Cardiac muscle cell (in vitro differentiated cells and primary cell): ENCODE data around the gene RASD1. TPM values are rescaled to one million over a fixed set of nuclear protein-coding genes. Genes with fewer than 3 reads are reported as not detected.
A peak's percentile ranks its signal among the peaks of the same experiment; 100 is the strongest.

Experiments
- DNase-seq, 2 donors: peaks; one replicate each; pipeline versions ENCODE4 v3.0.0 to v3.0.0-alpha.2; 2010 to 2017; ENCODE audit warnings: low read depth in 1 of 2, low spot score in 1 of 2
- H3K27ac ChIP-seq: fragments of 200-600 bp; sonication (generic); 2 replicates; pipeline ENCODE4 v1.5.1; 2016
- H3K27me3 ChIP-seq: fragments of 200-600 bp; sonication (generic); 2 replicates; pipeline ENCODE4 v1.6.0; 2016; ENCODE audit warnings: control low read depth
- H3K36me3 ChIP-seq: fragments of 200-600 bp; sonication (generic); 2 replicates; pipeline ENCODE4 v1.5.1; 2016; ENCODE audit warnings: control low read depth
- H3K4me1 ChIP-seq: fragments of 200-600 bp; sonication (generic); 2 replicates; pipeline ENCODE4 v1.8.1; 2017; ENCODE audit warnings: low read depth, mild to moderate bottlenecking, mixed run types
- H3K4me3 ChIP-seq: fragments of 200-600 bp; sonication (generic); 2 replicates; pipeline ENCODE4 v1.5.1; 2016; ENCODE audit warnings: mild to moderate bottlenecking
- H3K9me3 ChIP-seq: fragments of 200-600 bp; sonication (generic); 2 replicates; pipeline ENCODE4 v1.5.1; 2017; ENCODE audit warnings: low read depth, mild to moderate bottlenecking, control low read depth
- polyA plus RNA-seq: library from polyadenylated mRNA; unstranded; fragments of >200 nt; fragmentation: Nextera tagmentation; extraction: Ambion mirVana; gene quantifications from 2 replicates; pipeline ENCODE4 v1.2.1, GENCODE V29; 2016
- total RNA-seq: library from RNA; depleted of rRNA; stranded (reverse); fragments of >200 nt; gene quantifications from 2 replicates; pipeline ENCODE4 v1.2.3, GENCODE V29; 2016
- TF ChIP-seq, protein P1 (sequence below): IDR thresholded peaks from 2 replicates; pipeline ENCODE4 v1.5.1; 2012; ENCODE audit warnings: low read depth, mild to moderate bottlenecking, low read length

The RASD1 gene, protein sequence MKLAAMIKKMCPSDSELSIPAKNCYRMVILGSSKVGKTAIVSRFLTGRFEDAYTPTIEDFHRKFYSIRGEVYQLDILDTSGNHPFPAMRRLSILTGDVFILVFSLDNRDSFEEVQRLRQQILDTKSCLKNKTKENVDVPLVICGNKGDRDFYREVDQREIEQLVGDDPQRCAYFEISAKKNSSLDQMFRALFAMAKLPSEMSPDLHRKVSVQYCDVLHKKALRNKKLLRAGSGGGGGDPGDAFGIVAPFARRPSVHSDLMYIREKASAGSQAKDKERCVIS
- 17.1 and 28.4 TPM in 2 replicates for total RNA-seq
- polyA plus RNA-seq: 22.0 and 24.3 TPM in 2 replicates

- Histone ChIP-seq H3K27ac (peak within 1 kb of the TSS; percentile 75), H3K36me3 (no peaks in the 10 kb centered on the region)
Observed at GRCh38 chr17:17496189-17497064, at the start of gene RASD1. RASD1 (minus strand) TSS chr17:17496395; CDS start chr17:17496181, 214 bp downstream.

GRCh38 chr17:17545984-17546383 is 49.8 kb upstream of the RASD1 start:
- no peaks in the 10 kb centered on the region for H3K9me3 ChIP-seq
- no peak overlapping the region for H3K4me3 ChIP-seq
- H3K4me1 ChIP-seq: peaks cover 44% of the 10 kb centered on the region
- no peak for DNase-seq
- H3K36me3 ChIP-seq: no peaks in the 10 kb centered on the region
- no peaks in the 10 kb centered on the region for H3K27me3 ChIP-seq
- peak overlapping the region; percentile 97 for H3K27ac ChIP-seq
- TF ChIP-seq, protein P1, sequence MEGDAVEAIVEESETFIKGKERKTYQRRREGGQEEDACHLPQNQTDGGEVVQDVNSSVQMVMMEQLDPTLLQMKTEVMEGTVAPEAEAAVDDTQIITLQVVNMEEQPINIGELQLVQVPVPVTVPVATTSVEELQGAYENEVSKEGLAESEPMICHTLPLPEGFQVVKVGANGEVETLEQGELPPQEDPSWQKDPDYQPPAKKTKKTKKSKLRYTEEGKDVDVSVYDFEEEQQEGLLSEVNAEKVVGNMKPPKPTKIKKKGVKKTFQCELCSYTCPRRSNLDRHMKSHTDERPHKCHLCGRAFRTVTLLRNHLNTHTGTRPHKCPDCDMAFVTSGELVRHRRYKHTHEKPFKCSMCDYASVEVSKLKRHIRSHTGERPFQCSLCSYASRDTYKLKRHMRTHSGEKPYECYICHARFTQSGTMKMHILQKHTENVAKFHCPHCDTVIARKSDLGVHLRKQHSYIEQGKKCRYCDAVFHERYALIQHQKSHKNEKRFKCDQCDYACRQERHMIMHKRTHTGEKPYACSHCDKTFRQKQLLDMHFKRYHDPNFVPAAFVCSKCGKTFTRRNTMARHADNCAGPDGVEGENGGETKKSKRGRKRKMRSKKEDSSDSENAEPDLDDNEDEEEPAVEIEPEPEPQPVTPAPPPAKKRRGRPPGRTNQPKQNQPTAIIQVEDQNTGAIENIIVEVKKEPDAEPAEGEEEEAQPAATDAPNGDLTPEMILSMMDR: no peak

More at GRCh38 chr17:17496189-17497064, at the start of gene RASD1:
- H3K9me3 ChIP-seq: no peaks in the 10 kb centered on the region
- no peaks in the 10 kb centered on the region for H3K4me1 ChIP-seq
- peak; percentile 92 to 93 for DNase-seq
- H3K27me3 ChIP-seq: peaks cover 16% of the 10 kb centered on the region
- H3K4me3 ChIP-seq: peak within 1 kb of the TSS; percentile 53
- TF ChIP-seq, protein P1: peak; percentile 63

GRCh38 chr17:17545031-17545820 is 49.0 kb upstream of the RASD1 start:
- peak overlapping the region; percentile 97 for H3K27ac ChIP-seq
- H3K9me3 ChIP-seq: no peaks in the 10 kb centered on the region
- H3K4me3 ChIP-seq: no peak overlapping the region
- TF ChIP-seq, protein P1: no peak
- DNase-seq: peak in 1 of 2 donors; percentile 71
- H3K27me3 ChIP-seq: no peaks in the 10 kb centered on the region
- H3K4me1 ChIP-seq: peaks cover 43% of the 10 kb centered on the region
- no peaks in the 10 kb centered on the region for H3K36me3 ChIP-seq

GRCh38 chr17:17542906-17543635 is 46.9 kb upstream of the RASD1 start:
- Histone ChIP-seq H3K4me1 (peaks cover 49% of the 10 kb centered on the region), H3K9me3 (no peaks in the 10 kb centered on the region), H3K27ac (no peak overlapping the region), H3K4me3 (no peak overlapping the region), H3K36me3 (no peaks in the 10 kb centered on the region), H3K27me3 (no peaks in the 10 kb centered on the region)
- no peak for DNase-seq
- TF ChIP-seq, protein P1: no peak

DNA sequence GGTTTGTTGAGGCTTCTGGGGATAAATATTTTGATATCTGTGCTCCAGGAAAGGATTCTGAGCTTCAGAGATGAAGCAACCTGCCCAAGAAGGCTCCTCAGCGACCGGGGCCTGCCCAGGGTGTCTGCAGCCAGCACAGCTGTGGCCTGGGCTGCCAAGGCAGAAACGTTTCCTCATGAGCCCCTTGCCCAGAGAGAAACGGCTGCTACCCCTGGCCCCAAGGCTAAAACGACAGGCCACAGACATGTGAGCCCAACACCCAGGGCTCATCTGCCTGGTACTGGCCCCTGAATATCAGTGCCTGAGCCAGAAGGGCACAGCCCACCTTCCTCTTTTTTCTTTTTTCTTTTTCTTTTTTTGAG is 45.4 kb upstream of the RASD1 start:
- Histone ChIP-seq H3K4me1 (peaks cover 49% of the 10 kb centered on the region), H3K27ac (peak overlapping the region; percentile 66)

More for the DNA sequence above, 45.4 kb upstream of the RASD1 start:
- no peak for DNase-seq
- TF ChIP-seq, protein P1: no peak
- Histone ChIP-seq H3K36me3 (no peaks in the 10 kb centered on the region), H3K9me3 (no peaks in the 10 kb centered on the region), H3K27me3 (no peaks in the 10 kb centered on the region), H3K4me3 (no peak overlapping the region)
